Nephron (organoid): ENCODE data around the gene FAM219A.
"Not testable (repeated sequence)": the region's sequence is repeated elsewhere in the genome, so short reads cannot be mapped to it uniquely, and the experiment has no call there.

ENCODE experiments used
- H3K27ac Mint-ChIP-seq, 3 experiments: 2 replicates each; pipeline ENCODE4 v1.8.0; 2020; ENCODE audit warnings: mixed read lengths in 3 of 3, mild to moderate bottlenecking in 2 of 3, moderate library complexity in 1 of 3
- H3K27me3 Mint-ChIP-seq: 2 replicates; pipeline ENCODE4 v1.8.0; 2021; ENCODE audit warnings: low read depth, mild to moderate bottlenecking, moderate library complexity, mixed read lengths
- H3K36me3 Mint-ChIP-seq: 2 replicates; pipeline ENCODE4 v1.8.0; 2020; ENCODE audit warnings: low read depth, mixed read lengths
- H3K4me1 Mint-ChIP-seq: 2 replicates; pipeline ENCODE4 v1.8.0; 2020; ENCODE audit warnings: mixed read lengths
- H3K4me3 Mint-ChIP-seq, 3 experiments: 2 replicates each; pipeline ENCODE4 v1.8.0; 2020; ENCODE audit warnings: mild to moderate bottlenecking in 3 of 3, mixed read lengths in 3 of 3, moderate library complexity in 2 of 3
- H3K9me3 Mint-ChIP-seq: 2 replicates; pipeline ENCODE4 v1.8.0; 2020; ENCODE audit warnings: mixed read lengths
- CTCF ChIP-seq, 3 experiments: fragments of 200-600 bp; sonication (generic); IDR thresholded peaks; one replicate each; pipeline ENCODE4 v1.5.0; 2021; ENCODE audit warnings: antibody characterized with exemption in 3 of 3; ENCODE audit not compliant: unreplicated experiment in 3 of 3

FAM219A gene

GRCh38 chr9:34370970-34371880 is 87.1 kb downstream of the FAM219A start:
- Mint-ChIP-seq H3K4me3 (no peak overlapping the region), H3K36me3 (peaks cover 60% of the 10 kb centered on the region), H3K9me3 (peaks cover 11% of the 10 kb centered on the region), H3K27me3 (no peaks in the 10 kb centered on the region), H3K27ac (no peak overlapping the region), H3K4me1 (peaks cover 21% of the 10 kb centered on the region)
- no peak for TF ChIP-seq CTCF (IDR thresholded peaks at IDR 0.05; ENCODE audit: unreplicated experiment in 3 of 3)

- Mint-ChIP-seq H3K27ac (no peak overlapping the region), H3K9me3 (peaks cover 11% of the 10 kb centered on the region), H3K27me3 (no peaks in the 10 kb centered on the region), H3K4me1 (peaks cover 19% of the 10 kb centered on the region), H3K36me3 (peaks cover 60% of the 10 kb centered on the region), H3K4me3 (no peak overlapping the region)
- TF ChIP-seq CTCF (IDR thresholded peaks at IDR 0.05; ENCODE audit: unreplicated experiment in 3 of 3): no peak
Observed at GRCh38 chr9:34370335-34370969, 87.9 kb downstream of the FAM219A start.

- Mint-ChIP-seq H3K36me3 (peaks cover 60% of the 10 kb centered on the region), H3K4me1 (peaks cover 13% of the 10 kb centered on the region), H3K9me3 (peaks cover 11% of the 10 kb centered on the region), H3K27ac (no peak overlapping the region), H3K27me3 (no peaks in the 10 kb centered on the region), H3K4me3 (no peak overlapping the region)
- no peak for TF ChIP-seq CTCF (IDR thresholded peaks at IDR 0.05; ENCODE audit: unreplicated experiment in 3 of 3)
Observed at GRCh38 chr9:34369636-34370035, 88.7 kb downstream of the FAM219A start.

GRCh38 chr9:34368796-34369195 is 89.6 kb downstream of the FAM219A start:
- Mint-ChIP-seq H3K36me3 (peaks cover 52% of the 10 kb centered on the region), H3K4me1 (peaks cover 20% of the 10 kb centered on the region), H3K9me3 (peaks cover 11% of the 10 kb centered on the region)
- not testable (repeated sequence) for H3K27me3 Mint-ChIP-seq, H3K4me3 Mint-ChIP-seq, H3K27ac Mint-ChIP-seq

- Mint-ChIP-seq H3K9me3 (peaks cover 11% of the 10 kb centered on the region), H3K36me3 (peaks cover 50% of the 10 kb centered on the region), H3K4me1 (peaks cover 29% of the 10 kb centered on the region)
- H3K27ac Mint-ChIP-seq, H3K27me3 Mint-ChIP-seq, H3K4me3 Mint-ChIP-seq: not testable (repeated sequence)
Observed at GRCh38 chr9:34367751-34368410, 90.5 kb downstream of the FAM219A start.

- Mint-ChIP-seq H3K27ac (no peak overlapping the region), H3K9me3 (peaks cover 11% of the 10 kb centered on the region), H3K27me3 (no peaks in the 10 kb centered on the region), H3K4me3 (no peak overlapping the region), H3K36me3 (peaks cover 41% of the 10 kb centered on the region), H3K4me1 (peaks cover 35% of the 10 kb centered on the region)
- TF ChIP-seq CTCF (IDR thresholded peaks at IDR 0.05; ENCODE audit: unreplicated experiment in 3 of 3): no peak
Observed at GRCh38 chr9:34366365-34366764, 92.0 kb downstream of the FAM219A start.
